ENCODE data around the gene FUT1. TPM values are rescaled to one million over a fixed set of nuclear protein-coding genes. Genes with fewer than 3 reads are reported as not detected.

Gene FUT1
- total RNA-seq, 1 donor from 2014 or later: 4.3 TPM

GRCh38 chr19:48780631-48781391 is 28.4 kb upstream of the FUT1 start:
- Mint-ChIP-seq H3K4me1 (peaks cover 15% of the 10 kb centered on the region), H3K9me3 (no peaks in the 10 kb centered on the region), H3K27me3 (ENCODE audit: low read depth) (no peaks in the 10 kb centered on the region), H3K27ac (peak overlapping the region; percentile 35), H3K4me3 (no peak overlapping the region), H3K36me3 (no peaks in the 10 kb centered on the region)
- TF ChIP-seq, protein P1, sequence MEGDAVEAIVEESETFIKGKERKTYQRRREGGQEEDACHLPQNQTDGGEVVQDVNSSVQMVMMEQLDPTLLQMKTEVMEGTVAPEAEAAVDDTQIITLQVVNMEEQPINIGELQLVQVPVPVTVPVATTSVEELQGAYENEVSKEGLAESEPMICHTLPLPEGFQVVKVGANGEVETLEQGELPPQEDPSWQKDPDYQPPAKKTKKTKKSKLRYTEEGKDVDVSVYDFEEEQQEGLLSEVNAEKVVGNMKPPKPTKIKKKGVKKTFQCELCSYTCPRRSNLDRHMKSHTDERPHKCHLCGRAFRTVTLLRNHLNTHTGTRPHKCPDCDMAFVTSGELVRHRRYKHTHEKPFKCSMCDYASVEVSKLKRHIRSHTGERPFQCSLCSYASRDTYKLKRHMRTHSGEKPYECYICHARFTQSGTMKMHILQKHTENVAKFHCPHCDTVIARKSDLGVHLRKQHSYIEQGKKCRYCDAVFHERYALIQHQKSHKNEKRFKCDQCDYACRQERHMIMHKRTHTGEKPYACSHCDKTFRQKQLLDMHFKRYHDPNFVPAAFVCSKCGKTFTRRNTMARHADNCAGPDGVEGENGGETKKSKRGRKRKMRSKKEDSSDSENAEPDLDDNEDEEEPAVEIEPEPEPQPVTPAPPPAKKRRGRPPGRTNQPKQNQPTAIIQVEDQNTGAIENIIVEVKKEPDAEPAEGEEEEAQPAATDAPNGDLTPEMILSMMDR (IDR thresholded peaks at IDR 0.05; ENCODE audit: unreplicated experiment): no peak
- no peak for DNase-seq (ENCODE audit: low spot score in 2 of 2, unreplicated experiment in 2 of 2)

GRCh38 chr19:48779636-48780035 is 27.2 kb upstream of the FUT1 start:
- Mint-ChIP-seq H3K4me3 (no peak overlapping the region), H3K4me1 (peaks cover 15% of the 10 kb centered on the region), H3K27me3 (ENCODE audit: low read depth) (no peaks in the 10 kb centered on the region), H3K36me3 (no peaks in the 10 kb centered on the region), H3K9me3 (no peaks in the 10 kb centered on the region), H3K27ac (no peak overlapping the region)
- TF ChIP-seq, protein P1 (IDR thresholded peaks at IDR 0.05; ENCODE audit: unreplicated experiment): no peak
- DNase-seq (ENCODE audit: low spot score in 2 of 2, unreplicated experiment in 2 of 2): no peak

- TF ChIP-seq, protein P1 (IDR thresholded peaks at IDR 0.05; ENCODE audit: unreplicated experiment): no peak
- H3K4me3 Mint-ChIP-seq: no peak overlapping the region
These were observed 25.3 kb upstream of the FUT1 start for GRCh38 chr19:48777720-48778119.

DNA sequence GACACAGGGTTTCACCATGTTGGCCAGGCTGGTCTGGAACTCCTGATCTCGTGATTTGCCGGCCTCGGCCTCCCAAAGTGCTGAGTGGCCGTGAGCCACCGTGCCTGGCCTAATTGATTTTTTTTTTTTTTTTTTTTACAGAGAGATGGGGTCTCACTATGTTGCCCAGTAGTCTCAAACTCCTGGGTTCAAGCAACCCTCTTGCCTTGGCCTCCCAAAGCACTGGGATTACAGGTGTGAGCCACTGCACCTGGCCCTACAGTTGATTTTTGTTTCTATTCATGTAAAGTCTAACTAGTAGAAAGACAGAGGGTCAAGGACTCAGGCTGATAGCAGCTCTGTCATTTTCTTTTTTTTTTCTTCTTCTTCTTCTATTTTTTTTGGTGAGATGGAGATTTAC is 24.7 kb upstream of the FUT1 start:
- no peaks in the 10 kb centered on the region for H3K9me3 Mint-ChIP-seq
- no peak overlapping the region for H3K27ac Mint-ChIP-seq
- no peaks in the 10 kb centered on the region for H3K27me3 Mint-ChIP-seq (ENCODE audit: low read depth)
- TF ChIP-seq, protein P1 (IDR thresholded peaks at IDR 0.05; ENCODE audit: unreplicated experiment): no peak
- DNase-seq (ENCODE audit: low spot score in 2 of 2, unreplicated experiment in 2 of 2): no peak
- H3K4me3 Mint-ChIP-seq: no peak overlapping the region
- H3K36me3 Mint-ChIP-seq: no peaks in the 10 kb centered on the region
- peaks cover 12% of the 10 kb centered on the region for H3K4me1 Mint-ChIP-seq

More at GRCh38 chr19:48777720-48778119, 25.3 kb upstream of the FUT1 start:
- Mint-ChIP-seq H3K27ac (no peak overlapping the region), H3K4me1 (peaks cover 15% of the 10 kb centered on the region), H3K36me3 (no peaks in the 10 kb centered on the region), H3K9me3 (no peaks in the 10 kb centered on the region), H3K27me3 (ENCODE audit: low read depth) (no peaks in the 10 kb centered on the region)
- no peak for DNase-seq (ENCODE audit: low spot score in 2 of 2, unreplicated experiment in 2 of 2)

DNA sequence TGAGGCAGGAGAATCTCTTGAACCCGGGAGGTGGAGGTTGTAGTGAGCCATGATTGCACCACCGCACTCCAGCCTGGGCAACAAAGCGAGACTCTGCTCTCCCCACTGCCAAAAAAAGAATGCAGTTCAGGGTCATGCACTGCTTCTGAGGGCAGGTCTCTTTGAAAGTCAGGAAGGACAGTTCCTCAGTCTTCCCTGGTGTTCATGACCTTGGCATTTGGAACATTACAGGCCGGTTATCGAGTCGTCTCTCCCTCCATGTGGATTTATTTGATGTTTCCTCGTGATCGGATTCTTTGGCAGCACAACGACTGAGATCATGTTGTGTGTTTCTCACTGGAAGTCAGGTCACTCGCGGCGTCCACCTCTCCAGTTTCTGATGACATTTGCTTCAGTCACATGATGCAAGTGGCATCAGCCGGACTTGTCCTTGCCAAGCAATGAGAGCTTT is 20.1 kb upstream of the FUT1 start:
- no peak overlapping the region for H3K27ac Mint-ChIP-seq
- TF ChIP-seq, protein P1 (IDR thresholded peaks at IDR 0.05; ENCODE audit: unreplicated experiment): no peak
- H3K27me3 Mint-ChIP-seq (ENCODE audit: low read depth): peaks cover 9% of the 10 kb centered on the region
- H3K9me3 Mint-ChIP-seq: no peaks in the 10 kb centered on the region
- H3K4me3 Mint-ChIP-seq: no peak overlapping the region
- no peaks in the 10 kb centered on the region for H3K4me1 Mint-ChIP-seq
- H3K36me3 Mint-ChIP-seq: no peaks in the 10 kb centered on the region
- no peak for DNase-seq (ENCODE audit: low spot score in 2 of 2, unreplicated experiment in 2 of 2)
